C4-2B (cell line): ENCODE results near the gene CCS.

Experiments used
- CTCF ChIP-seq: fragments of 450-650 bp; conservative IDR thresholded peaks from 2 replicates; pipeline ENCODE4 v1.5.1; 2017; ENCODE audit warnings: mild to moderate bottlenecking
- ZFX ChIP-seq: fragments of 450-650 bp; IDR thresholded peaks from 2 replicates; pipeline ENCODE4 v1.6.1; 2017

DNA sequence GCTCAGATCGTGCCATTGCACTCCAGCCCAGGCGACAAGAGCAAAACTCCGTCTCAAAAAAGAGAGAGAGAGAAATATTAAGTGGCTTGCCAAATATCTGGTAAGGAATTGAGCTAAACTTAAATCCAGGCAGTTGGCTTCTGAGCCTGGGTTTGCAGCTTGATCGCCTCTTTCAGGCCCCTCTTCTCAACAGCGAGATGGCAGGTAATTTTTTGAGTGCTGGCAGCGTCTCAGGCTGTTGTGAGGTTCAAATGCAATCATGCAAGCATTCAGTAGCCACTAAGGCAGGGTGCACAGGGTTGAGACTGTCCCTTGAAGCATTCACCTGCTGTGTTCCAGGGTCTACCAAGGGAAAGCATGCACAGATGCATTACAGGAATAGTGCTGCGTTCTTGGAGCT is 23.9 kb upstream of the CCS start:
- TF ChIP-seq CTCF (no peak), ZFX (no peak)
